Body of pancreas (tissue), 4 donors: ENCODE data around the gene LSM14B. TPM values are rescaled to one million over a fixed set of nuclear protein-coding genes. Genes with fewer than 3 reads are reported as not detected.

ENCODE experiments used
- ATAC-seq: fragments of 150-250 bp; one replicate; pipeline ENCODE4 v1.9.1; 2016
- DNase-seq, 4 donors: peaks; one replicate each; pipeline ENCODE4 v3.0.0-alpha.2; 2019
- H3K27ac ChIP-seq, 4 donors: fragments of 200-600 bp; sonication (generic); 1 replicate in 3 of 4; 2 replicates in 1 of 4; pipeline versions ENCODE4 v1.5.1 to v1.6.1; 2016 to 2019; ENCODE audit warnings: mild to moderate bottlenecking in 1 of 4, mixed read lengths in 1 of 4, moderate library complexity in 1 of 4
- H3K27me3 ChIP-seq, 2 donors: fragments of 200-600 bp; sonication (generic); one replicate each; pipeline ENCODE4 v1.6.0; 2016; ENCODE audit warnings: mild to moderate bottlenecking in 1 of 2
- H3K36me3 ChIP-seq, 2 donors: fragments of 200-600 bp; sonication (generic); replicated peaks in 1 of 2; 2 replicates each; pipeline ENCODE4 v1.5.1; 2016; ENCODE audit warnings: low read depth in 2 of 2; ENCODE audit not compliant: insufficient read depth in 1 of 2
- H3K4me1 ChIP-seq: fragments of 200-600 bp; sonication (generic); one replicate; pipeline ENCODE4 v1.6.0; 2016
- H3K4me3 ChIP-seq, 2 donors: fragments of 200-600 bp; sonication (generic); 1 replicate in 1 of 2; 2 replicates in 1 of 2; pipeline ENCODE4 v1.5.1; 2016 to 2019
- H3K9me3 ChIP-seq, 3 donors: fragments of 200-600 bp; sonication (generic); 1 replicate in 2 of 3; 2 replicates in 1 of 3; pipeline ENCODE4 v1.5.1; 2016
- CTCF ChIP-seq, 7 experiments: fragments of 450-650 bp in 4 of 7; fragments of 200-600 bp in 3 of 7; sonication (generic) in 3 of 7; IDR thresholded peaks; one replicate each; pipeline ENCODE4 v1.5.1; 2016 to 2019; ENCODE audit warnings: antibody characterized with exemption in 7 of 7
- POLR2A ChIP-seq, 3 donors: fragments of 450-650 bp; IDR thresholded peaks; one replicate each; pipeline ENCODE4 v1.6.1; 2016; ENCODE audit warnings: antibody characterized with exemption in 3 of 3, mild to moderate bottlenecking in 2 of 3
- WGBS, 2 donors: methylation state at CpG; one replicate each; pipeline ENCODE4 v1.1.5; 2017; 5-methylcytosine and 5-hydroxymethylcytosine counted together
- intact Hi-C: fragments of 100-400 bp; cut with DNase I; formaldehyde crosslinking; loops from one replicate; pipeline ENCODE4 v1.15.1; 2023
- total RNA-seq, 2 donors: library from RNA; depleted of rRNA; stranded (reverse); fragments of >200 nt; gene quantifications; one replicate each; pipeline ENCODE4 v1.1.0, GENCODE V29; 2016

Gene LSM14B
- total RNA-seq, 2 donors from 2014 or later = 11.5 to 12.2 TPM

GRCh38 chr20:62088258-62089127 is 33.8 kb upstream of the LSM14B start:
- Histone ChIP-seq H3K27ac (no peak overlapping the region), H3K36me3 (no peaks in the 10 kb centered on the region), H3K4me3 (no peak overlapping the region), H3K27me3 (no peaks in the 10 kb centered on the region), H3K4me1 (no peaks in the 10 kb centered on the region), H3K9me3 (no peaks in the 10 kb centered on the region)
- ATAC-seq (peak; percentile 45), DNase-seq (peak in 2 of 4 donors; percentile 38 to 40)
- TF ChIP-seq POLR2A (IDR thresholded peaks at IDR 0.05) = no peak
- peak in 1 of 7 experiments; percentile 5 for TF ChIP-seq CTCF (IDR thresholded peaks at IDR 0.05)
- 58 to 59% methylated on average over 14 to 15 of the region's 15 CpGs for WGBS, 2 donors
- intact Hi-C loops = no loop called here

- no peak for TF ChIP-seq POLR2A (IDR thresholded peaks at IDR 0.05)
- no peak for TF ChIP-seq CTCF (IDR thresholded peaks at IDR 0.05)
- intact Hi-C loops = no loop called here
- H3K36me3 ChIP-seq = no peaks in the 10 kb centered on the region
- H3K4me3 ChIP-seq = no peak overlapping the region
- H3K9me3 ChIP-seq = no peaks in the 10 kb centered on the region
- WGBS, 2 donors = 53 to 57% methylated on average over 3 of the region's 3 CpGs
- H3K4me1 ChIP-seq = no peaks in the 10 kb centered on the region
- no peak for DNase-seq
- no peaks in the 10 kb centered on the region for H3K27me3 ChIP-seq
- no peak overlapping the region for H3K27ac ChIP-seq
- ATAC-seq = no peak
Observed at GRCh38 chr20:62089393-62089792, 32.9 kb upstream of the LSM14B start.

- WGBS, 2 donors = 81 to 86% methylated on average over 16 to 30 of the region's 30 CpGs
- no peaks in the 10 kb centered on the region for H3K4me1 ChIP-seq
- intact Hi-C loops = no loop called here
- no peak for DNase-seq
- no peak for TF ChIP-seq CTCF (IDR thresholded peaks at IDR 0.05)
- H3K27ac ChIP-seq = no peak overlapping the region
- H3K36me3 ChIP-seq = no peaks in the 10 kb centered on the region
- H3K9me3 ChIP-seq = peaks cover 0 to 8% (median 0%) of the 10 kb centered on the region in 3 donors
- H3K4me3 ChIP-seq = no peak overlapping the region
- ATAC-seq = no peak
- no peaks in the 10 kb centered on the region for H3K27me3 ChIP-seq
Observed at GRCh38 chr20:62096421-62097380, 25.6 kb upstream of the LSM14B start.

GRCh38 chr20:62097881-62098407 is 24.3 kb upstream of the LSM14B start:
- H3K27ac ChIP-seq = no peak overlapping the region
- no peak for TF ChIP-seq CTCF (IDR thresholded peaks at IDR 0.05)
- no peak for TF ChIP-seq POLR2A (IDR thresholded peaks at IDR 0.05)
- 71 to 88% methylated on average over 16 of the region's 16 CpGs for WGBS, 2 donors
- intact Hi-C loops = no loop called here
- no peaks in the 10 kb centered on the region for H3K4me1 ChIP-seq
- no peak for DNase-seq
- no peaks in the 10 kb centered on the region for H3K27me3 ChIP-seq
- H3K4me3 ChIP-seq = no peak overlapping the region
- ATAC-seq = no peak
- peaks cover 0 to 8% (median 0%) of the 10 kb centered on the region in 3 donors for H3K9me3 ChIP-seq
- no peaks in the 10 kb centered on the region for H3K36me3 ChIP-seq
